ENCODE measurements around the gene KLHL9. TPM values are rescaled to one million over a fixed set of nuclear protein-coding genes. Genes with fewer than 3 reads are reported as not detected.

The KLHL9 gene
- total RNA-seq, 1 experiment from 2014 or later, result 8.9 TPM

DNA sequence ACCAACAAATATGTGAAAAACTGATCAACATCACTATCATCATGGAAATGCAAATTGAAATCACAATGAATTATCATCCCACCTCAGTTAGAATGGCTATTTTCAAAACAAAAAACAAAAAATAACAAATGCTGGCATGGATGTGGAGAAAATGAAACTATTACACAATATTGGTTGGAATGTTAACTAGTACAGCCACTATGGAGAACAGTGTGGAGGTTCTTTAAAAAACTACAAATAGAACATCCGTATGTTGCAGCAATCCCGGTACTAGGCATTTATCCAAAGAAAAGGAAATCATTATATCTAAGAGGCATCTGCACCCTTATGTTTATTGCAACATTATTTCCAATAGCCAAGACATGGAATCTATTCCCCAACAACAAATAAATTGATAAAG is 21.1 kb downstream of the KLHL9 start:
- no peak for DNase-seq (ENCODE audit: low spot score)
- Histone ChIP-seq H3K27ac (ENCODE audit: low read depth, low read length, poor library complexity, severe bottlenecking) (no peak overlapping the region), H3K4me3 (ENCODE audit: low read depth, low read length, poor library complexity, severe bottlenecking) (no peak overlapping the region), H3K4me1 (ENCODE audit: insufficient read depth, low read length, poor library complexity, severe bottlenecking) (no peaks in the 10 kb centered on the region), H3K36me3 (ENCODE audit: insufficient read depth, low read length, poor library complexity, severe bottlenecking) (no peaks in the 10 kb centered on the region), H3K9me3 (ENCODE audit: low read depth, low read length, poor library complexity, severe bottlenecking) (no peaks in the 10 kb centered on the region), H3K27me3 (replicated peaks; ENCODE audit: insufficient read depth, low read depth, low read length, poor library complexity) (peaks cover 8% of the 10 kb centered on the region)
- POLR2A ChIA-PET (ENCODE audit: low non-redundant PET), result no interaction called here
- intact Hi-C loops (cut with micrococcal nuclease; ENCODE audit: unreplicated experiment), result no loop called here
- BruUV-seq (replicated peaks), result no TSS peak
- TF ChIP-seq, protein P1, sequence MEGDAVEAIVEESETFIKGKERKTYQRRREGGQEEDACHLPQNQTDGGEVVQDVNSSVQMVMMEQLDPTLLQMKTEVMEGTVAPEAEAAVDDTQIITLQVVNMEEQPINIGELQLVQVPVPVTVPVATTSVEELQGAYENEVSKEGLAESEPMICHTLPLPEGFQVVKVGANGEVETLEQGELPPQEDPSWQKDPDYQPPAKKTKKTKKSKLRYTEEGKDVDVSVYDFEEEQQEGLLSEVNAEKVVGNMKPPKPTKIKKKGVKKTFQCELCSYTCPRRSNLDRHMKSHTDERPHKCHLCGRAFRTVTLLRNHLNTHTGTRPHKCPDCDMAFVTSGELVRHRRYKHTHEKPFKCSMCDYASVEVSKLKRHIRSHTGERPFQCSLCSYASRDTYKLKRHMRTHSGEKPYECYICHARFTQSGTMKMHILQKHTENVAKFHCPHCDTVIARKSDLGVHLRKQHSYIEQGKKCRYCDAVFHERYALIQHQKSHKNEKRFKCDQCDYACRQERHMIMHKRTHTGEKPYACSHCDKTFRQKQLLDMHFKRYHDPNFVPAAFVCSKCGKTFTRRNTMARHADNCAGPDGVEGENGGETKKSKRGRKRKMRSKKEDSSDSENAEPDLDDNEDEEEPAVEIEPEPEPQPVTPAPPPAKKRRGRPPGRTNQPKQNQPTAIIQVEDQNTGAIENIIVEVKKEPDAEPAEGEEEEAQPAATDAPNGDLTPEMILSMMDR (conservative IDR thresholded peaks at IDR 0.05; ENCODE audit: low read depth, low read length), result no peak
- no peak for TF ChIP-seq EZH2 (IDR thresholded peaks at IDR 0.05; ENCODE audit: borderline replicate concordance, low read depth, low read length, poor library complexity, severe bottlenecking)
- CTCF ChIA-PET, result no interaction called here

DNA sequence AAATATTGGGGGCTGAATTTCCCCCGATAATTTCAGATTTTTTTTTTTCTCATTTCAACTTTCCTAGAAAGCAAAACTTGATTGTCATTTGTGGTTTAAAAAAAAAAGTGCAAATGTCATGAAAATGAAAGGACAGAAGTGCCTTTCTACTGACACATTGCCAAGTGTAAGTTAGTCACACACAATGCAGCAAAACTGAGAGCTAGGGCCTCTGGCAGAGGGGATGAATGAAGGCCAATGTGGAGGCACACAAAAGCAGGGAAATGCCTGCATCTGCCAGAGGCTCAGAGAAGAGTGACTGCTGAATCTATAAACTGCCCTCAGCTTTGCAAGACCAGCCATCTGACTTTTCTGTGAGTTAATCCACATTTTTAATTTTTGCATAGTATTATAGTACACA is 23.3 kb downstream of the KLHL9 start:
- Histone ChIP-seq H3K4me1 (ENCODE audit: insufficient read depth, low read length, poor library complexity, severe bottlenecking) (no peaks in the 10 kb centered on the region), H3K4me3 (ENCODE audit: low read depth, low read length, poor library complexity, severe bottlenecking) (no peak overlapping the region), H3K27me3 (replicated peaks; ENCODE audit: insufficient read depth, low read depth, low read length, poor library complexity) (peaks cover 18% of the 10 kb centered on the region), H3K36me3 (ENCODE audit: insufficient read depth, low read length, poor library complexity, severe bottlenecking) (no peaks in the 10 kb centered on the region), H3K27ac (ENCODE audit: low read depth, low read length, poor library complexity, severe bottlenecking) (no peak overlapping the region), H3K9me3 (ENCODE audit: low read depth, low read length, poor library complexity, severe bottlenecking) (no peaks in the 10 kb centered on the region)
- no peak for DNase-seq (ENCODE audit: low spot score)
- ChIA-PET POLR2A (ENCODE audit: low non-redundant PET) (no interaction called here), CTCF (no interaction called here)
- BruUV-seq (replicated peaks), result no TSS peak
- intact Hi-C loops (cut with micrococcal nuclease; ENCODE audit: unreplicated experiment), result no loop called here
- no peak for TF ChIP-seq EZH2 (IDR thresholded peaks at IDR 0.05; ENCODE audit: borderline replicate concordance, low read depth, low read length, poor library complexity, severe bottlenecking)
- TF ChIP-seq, protein P1 (conservative IDR thresholded peaks at IDR 0.05; ENCODE audit: low read depth, low read length), result no peak

DNA sequence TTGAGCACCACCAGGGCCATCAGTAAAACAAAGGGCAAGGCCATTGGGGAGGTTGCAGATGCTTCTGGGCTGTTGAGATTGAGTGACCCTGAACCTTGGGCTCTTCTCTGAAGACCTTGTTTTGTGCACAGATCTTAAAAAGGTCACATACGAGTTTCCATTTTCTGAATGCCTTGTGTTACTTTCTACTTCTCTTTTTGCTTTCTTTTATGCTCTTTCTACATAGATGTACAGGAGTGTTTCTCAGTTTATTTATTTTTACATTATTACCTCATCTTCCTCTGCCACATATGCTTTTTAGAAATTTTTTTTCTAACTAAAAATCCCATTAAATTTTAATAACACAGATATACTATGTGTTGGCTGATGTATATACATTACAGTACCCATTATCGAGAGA is 30.0 kb downstream of the KLHL9 start, which contains the start of gene IFNA5:
Gene IFNA5, minus strand, starts transcription at position 101 of the 400 bp plus-strand sequence. Its CDS starts 57 bp downstream, at position 44.
- no peaks in the 10 kb centered on the region for H3K9me3 ChIP-seq (ENCODE audit: low read depth, low read length, poor library complexity, severe bottlenecking)
- peaks cover 43% of the 10 kb centered on the region for H3K27me3 ChIP-seq (replicated peaks; ENCODE audit: insufficient read depth, low read depth, low read length, poor library complexity)
- DNase-seq (ENCODE audit: low spot score), result no peak
- ChIA-PET POLR2A (ENCODE audit: low non-redundant PET) (no interaction called here), CTCF (no interaction called here)
- BruUV-seq (replicated peaks), result no TSS peak
- TF ChIP-seq, protein P1 (conservative IDR thresholded peaks at IDR 0.05; ENCODE audit: low read depth, low read length), result no peak
- TF ChIP-seq EZH2 (IDR thresholded peaks at IDR 0.05; ENCODE audit: borderline replicate concordance, low read depth, low read length, poor library complexity, severe bottlenecking), result no peak
- H3K4me1 ChIP-seq (ENCODE audit: insufficient read depth, low read length, poor library complexity, severe bottlenecking), result no peaks in the 10 kb centered on the region
- H3K27ac ChIP-seq (ENCODE audit: low read depth, low read length, poor library complexity, severe bottlenecking), result no peak within 1 kb of the TSS
- no peak within 1 kb of the TSS for H3K4me3 ChIP-seq (ENCODE audit: low read depth, low read length, poor library complexity, severe bottlenecking)
- intact Hi-C loops (cut with micrococcal nuclease; ENCODE audit: unreplicated experiment), result no loop called here
- no peaks in the 10 kb centered on the region for H3K36me3 ChIP-seq (ENCODE audit: insufficient read depth, low read length, poor library complexity, severe bottlenecking)

Data from A673 (cell line).